22Rv1 (cell line): Measurements from ENCODE around the gene DISC1.

ENCODE experiments used
- H3K27ac ChIP-seq: fragments of 450-650 bp; 2 replicates; pipeline ENCODE4 v1.5.1; 2017
- ZFX ChIP-seq: fragments of 450-650 bp; IDR thresholded peaks from 2 replicates; pipeline ENCODE4 v1.6.1; 2017; ENCODE audit warnings: antibody characterized with exemption, borderline replicate concordance
- TF ChIP-seq, protein P1 (sequence below): fragments of 450-650 bp; IDR thresholded peaks from 2 replicates; pipeline ENCODE4 v1.5.1; 2017; ENCODE audit warnings: mild to moderate bottlenecking

Gene DISC1

GRCh38 chr1:232045139-232045994 lies 418.8 kb downstream of the DISC1 start:
- no peak overlapping the region for H3K27ac ChIP-seq
- no peak for TF ChIP-seq ZFX
- TF ChIP-seq, protein P1, sequence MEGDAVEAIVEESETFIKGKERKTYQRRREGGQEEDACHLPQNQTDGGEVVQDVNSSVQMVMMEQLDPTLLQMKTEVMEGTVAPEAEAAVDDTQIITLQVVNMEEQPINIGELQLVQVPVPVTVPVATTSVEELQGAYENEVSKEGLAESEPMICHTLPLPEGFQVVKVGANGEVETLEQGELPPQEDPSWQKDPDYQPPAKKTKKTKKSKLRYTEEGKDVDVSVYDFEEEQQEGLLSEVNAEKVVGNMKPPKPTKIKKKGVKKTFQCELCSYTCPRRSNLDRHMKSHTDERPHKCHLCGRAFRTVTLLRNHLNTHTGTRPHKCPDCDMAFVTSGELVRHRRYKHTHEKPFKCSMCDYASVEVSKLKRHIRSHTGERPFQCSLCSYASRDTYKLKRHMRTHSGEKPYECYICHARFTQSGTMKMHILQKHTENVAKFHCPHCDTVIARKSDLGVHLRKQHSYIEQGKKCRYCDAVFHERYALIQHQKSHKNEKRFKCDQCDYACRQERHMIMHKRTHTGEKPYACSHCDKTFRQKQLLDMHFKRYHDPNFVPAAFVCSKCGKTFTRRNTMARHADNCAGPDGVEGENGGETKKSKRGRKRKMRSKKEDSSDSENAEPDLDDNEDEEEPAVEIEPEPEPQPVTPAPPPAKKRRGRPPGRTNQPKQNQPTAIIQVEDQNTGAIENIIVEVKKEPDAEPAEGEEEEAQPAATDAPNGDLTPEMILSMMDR: no peak

DNA sequence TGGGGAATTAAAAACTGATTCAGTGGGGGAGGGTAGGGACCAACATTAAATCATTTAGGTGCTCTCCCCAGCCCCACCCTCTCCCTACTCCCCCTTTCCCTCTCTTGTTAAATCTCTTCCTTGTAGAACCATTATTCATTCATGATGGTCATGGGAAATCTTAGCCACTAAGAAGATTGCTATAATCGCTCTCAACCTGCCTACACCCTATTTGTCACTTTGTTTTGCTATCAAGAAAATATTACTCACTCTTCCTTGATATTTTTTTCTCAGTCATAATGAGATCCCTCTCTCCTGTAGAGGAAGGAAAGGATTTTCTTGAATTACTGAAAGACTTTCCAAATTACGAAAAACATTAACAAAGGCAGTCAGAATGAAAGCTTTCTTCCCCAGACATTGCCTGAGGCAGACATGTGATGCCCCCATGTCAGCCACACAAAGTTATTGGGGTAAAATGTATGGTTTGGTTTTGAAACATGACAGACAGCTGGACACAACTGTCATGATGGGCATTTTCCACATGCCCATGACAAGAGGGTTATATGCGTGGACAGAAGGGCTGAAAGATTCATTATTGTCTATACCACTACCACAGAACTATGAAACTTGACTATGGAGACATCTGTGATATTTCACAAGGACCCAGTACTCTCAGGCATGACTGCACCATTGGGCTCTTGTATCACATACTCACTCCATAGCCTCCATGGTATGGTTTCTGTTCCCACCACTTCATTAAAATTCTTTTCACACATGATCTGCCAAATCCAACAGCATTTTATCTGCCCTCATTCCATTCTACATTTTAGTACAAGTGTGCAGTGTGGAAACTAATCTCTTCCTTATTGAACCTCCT lies 420.1 kb downstream of the DISC1 start:
- no peak for TF ChIP-seq ZFX
- TF ChIP-seq, protein P1: no peak
- H3K27ac ChIP-seq: no peak overlapping the region

DNA sequence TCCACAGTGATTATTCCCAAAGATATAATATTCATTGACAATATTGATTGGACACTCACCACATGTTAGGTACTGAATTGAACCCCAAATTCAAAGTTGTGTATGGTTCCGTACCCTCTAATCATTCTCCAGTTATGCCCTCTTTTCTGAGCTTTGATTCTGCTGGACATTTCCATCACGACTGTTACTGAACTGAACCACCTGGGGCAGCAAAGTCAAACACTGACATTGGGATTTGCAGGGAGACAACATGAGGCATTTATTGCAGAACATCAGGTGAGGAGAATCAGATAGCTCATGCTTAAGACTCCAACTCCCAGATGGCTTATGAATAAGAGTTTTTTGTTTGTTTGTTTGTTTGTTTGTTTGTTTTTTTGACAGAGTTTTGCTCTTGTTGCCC lies 420.9 kb downstream of the DISC1 start:
- TF ChIP-seq, protein P1: peak; percentile 61
- no peak for TF ChIP-seq ZFX
- no peak overlapping the region for H3K27ac ChIP-seq

GRCh38 chr1:232048481-232048880 lies 421.9 kb downstream of the DISC1 start:
- TF ChIP-seq, protein P1: no peak
- TF ChIP-seq ZFX: no peak
- no peak overlapping the region for H3K27ac ChIP-seq

GRCh38 chr1:232049335-232049734 lies 422.7 kb downstream of the DISC1 start:
- TF ChIP-seq, protein P1: no peak
- TF ChIP-seq ZFX: no peak

GRCh38 chr1:232057217-232057895 lies 430.8 kb downstream of the DISC1 start:
- H3K27ac ChIP-seq: no peak overlapping the region

More at GRCh38 chr1:232049335-232049734, 422.7 kb downstream of the DISC1 start:
- H3K27ac ChIP-seq: no peak overlapping the region

More at GRCh38 chr1:232057217-232057895, 430.8 kb downstream of the DISC1 start:
- no peak for TF ChIP-seq ZFX
- TF ChIP-seq, protein P1: no peak
